IPS DF 6.9 (cell line): Measurements from ENCODE around the gene CCDC92.

Experiments
- DNase-seq: peaks from one replicate; pipeline ENCODE4 v3.0.0-alpha.2; 2013; ENCODE audit warnings: low read depth, low spot score
- H3K27ac ChIP-seq: one replicate; pipeline ENCODE4 v1.5.1; 2013; ENCODE audit warnings: low read length, control low read depth
- H3K27me3 ChIP-seq: 2 replicates; pipeline ENCODE4 v1.6.1; 2013; ENCODE audit warnings: mild to moderate bottlenecking, low read length; ENCODE audit not compliant: control insufficient read depth, insufficient read depth
- H3K36me3 ChIP-seq: 2 replicates; pipeline ENCODE4 v1.6.1; 2013; ENCODE audit warnings: low read length; ENCODE audit not compliant: control insufficient read depth, insufficient read depth
- H3K4me1 ChIP-seq: 2 replicates; pipeline ENCODE4 v1.6.1; 2013; ENCODE audit warnings: low read length; ENCODE audit not compliant: control insufficient read depth, insufficient read depth
- H3K4me3 ChIP-seq: 2 replicates; pipeline ENCODE4 v1.5.1; 2013; ENCODE audit warnings: mild to moderate bottlenecking, low read length
- H3K9me3 ChIP-seq: 2 replicates; pipeline ENCODE4 v1.6.1; 2013; ENCODE audit warnings: low read length, inconsistent platforms; ENCODE audit not compliant: control insufficient read depth, insufficient read depth
- WGBS: extraction: QIAGEN DNeasy Blood & Tissue Kit; methylation state at CpG from one replicate; pipeline ENCODE4 v1.1.7; 2013; ENCODE audit warnings: mixed read lengths, missing lambda C conversion rate; ENCODE audit not compliant: insufficient read length, insufficient coverage; 5-methylcytosine and 5-hydroxymethylcytosine counted together

Gene CCDC92

GRCh38 chr12:123897221-123897620 is 75.4 kb downstream of the CCDC92 start:
- H3K27ac ChIP-seq: no peak overlapping the region
- no peaks in the 10 kb centered on the region for H3K9me3 ChIP-seq
- H3K4me1 ChIP-seq: peaks cover 5% of the 10 kb centered on the region
- no peaks in the 10 kb centered on the region for H3K36me3 ChIP-seq
- DNase-seq: no peak
- H3K4me3 ChIP-seq: no peak overlapping the region
- no CpG with 5 or more reads among the region's 5 CpGs for WGBS
- H3K27me3 ChIP-seq: no peaks in the 10 kb centered on the region

GRCh38 chr12:123896767-123897166 is 75.9 kb downstream of the CCDC92 start:
- DNase-seq: no peak
- Histone ChIP-seq H3K27me3 (no peaks in the 10 kb centered on the region), H3K9me3 (no peaks in the 10 kb centered on the region), H3K27ac (no peak overlapping the region), H3K36me3 (no peaks in the 10 kb centered on the region), H3K4me1 (peaks cover 5% of the 10 kb centered on the region), H3K4me3 (no peak overlapping the region)
- WGBS: 100% methylated on average over 3 of the region's 8 CpGs

GRCh38 chr12:123895451-123895850 is 77.2 kb downstream of the CCDC92 start:
- DNase-seq: no peak
- H3K36me3 ChIP-seq: no peaks in the 10 kb centered on the region
- H3K27me3 ChIP-seq: no peaks in the 10 kb centered on the region
- H3K4me1 ChIP-seq: peaks cover 1% of the 10 kb centered on the region; the same call in 1 of the 2 replicates
- no peaks in the 10 kb centered on the region for H3K9me3 ChIP-seq
- WGBS: no CpG with 5 or more reads among the region's 8 CpGs
- no peak overlapping the region for H3K27ac ChIP-seq
- no peak overlapping the region for H3K4me3 ChIP-seq

- peaks cover 1% of the 10 kb centered on the region; the same call in 1 of the 2 replicates for H3K4me1 ChIP-seq
- no peaks in the 10 kb centered on the region for H3K27me3 ChIP-seq
- H3K4me3 ChIP-seq: no peak overlapping the region
- H3K36me3 ChIP-seq: no peaks in the 10 kb centered on the region
- no peak overlapping the region for H3K27ac ChIP-seq
- no peak for DNase-seq
- WGBS: no CpG with 5 or more reads among the region's 4 CpGs
- H3K9me3 ChIP-seq: no peaks in the 10 kb centered on the region
Measured at GRCh38 chr12:123894823-123895345, 77.7 kb downstream of the CCDC92 start.

GRCh38 chr12:123893276-123893675 is 79.4 kb downstream of the CCDC92 start:
- no peak overlapping the region for H3K4me3 ChIP-seq
- no peak for DNase-seq
- WGBS: no CpG with 5 or more reads among the region's 9 CpGs
- H3K27me3 ChIP-seq: no peaks in the 10 kb centered on the region
- H3K4me1 ChIP-seq: no peaks in the 10 kb centered on the region
- no peak overlapping the region for H3K27ac ChIP-seq
- no peaks in the 10 kb centered on the region for H3K9me3 ChIP-seq
- H3K36me3 ChIP-seq: no peaks in the 10 kb centered on the region

GRCh38 chr12:123892853-123893252 is 79.8 kb downstream of the CCDC92 start:
- no peaks in the 10 kb centered on the region for H3K4me1 ChIP-seq
- no peak for DNase-seq
- no peaks in the 10 kb centered on the region for H3K9me3 ChIP-seq
- no peak overlapping the region for H3K4me3 ChIP-seq
- H3K36me3 ChIP-seq: no peaks in the 10 kb centered on the region
- H3K27me3 ChIP-seq: no peaks in the 10 kb centered on the region
- WGBS: no CpG with 5 or more reads among the region's 10 CpGs
- H3K27ac ChIP-seq: no peak overlapping the region

GRCh38 chr12:123892180-123892559 is 80.5 kb downstream of the CCDC92 start:
- Histone ChIP-seq H3K4me1 (no peaks in the 10 kb centered on the region), H3K9me3 (no peaks in the 10 kb centered on the region), H3K4me3 (no peak overlapping the region), H3K27me3 (no peaks in the 10 kb centered on the region), H3K27ac (no peak overlapping the region), H3K36me3 (no peaks in the 10 kb centered on the region)
- no CpG with 5 or more reads among the region's 9 CpGs for WGBS
- DNase-seq: no peak

GRCh38 chr12:123891516-123892179 is 81.0 kb downstream of the CCDC92 start:
- Histone ChIP-seq H3K9me3 (no peaks in the 10 kb centered on the region), H3K4me1 (no peaks in the 10 kb centered on the region), H3K4me3 (no peak overlapping the region), H3K27ac (no peak overlapping the region), H3K36me3 (no peaks in the 10 kb centered on the region), H3K27me3 (no peaks in the 10 kb centered on the region)
- WGBS: no CpG with 5 or more reads among the region's 15 CpGs
- DNase-seq: no peak

- no peaks in the 10 kb centered on the region for H3K36me3 ChIP-seq
- H3K27me3 ChIP-seq: no peaks in the 10 kb centered on the region
- no peak overlapping the region for H3K27ac ChIP-seq
- H3K4me1 ChIP-seq: no peaks in the 10 kb centered on the region
- DNase-seq: no peak
- no peak overlapping the region for H3K4me3 ChIP-seq
- no peaks in the 10 kb centered on the region for H3K9me3 ChIP-seq
- WGBS: no CpG with 5 or more reads among the region's 7 CpGs
Measured at GRCh38 chr12:123891011-123891410, 81.6 kb downstream of the CCDC92 start.

GRCh38 chr12:123890536-123890902 is 82.1 kb downstream of the CCDC92 start:
- H3K27me3 ChIP-seq: no peaks in the 10 kb centered on the region
- no peaks in the 10 kb centered on the region for H3K9me3 ChIP-seq
- DNase-seq: no peak
- H3K27ac ChIP-seq: no peak overlapping the region
- H3K4me3 ChIP-seq: no peak overlapping the region
- H3K4me1 ChIP-seq: no peaks in the 10 kb centered on the region
- H3K36me3 ChIP-seq: no peaks in the 10 kb centered on the region
- no CpG with 5 or more reads among the region's 10 CpGs for WGBS
